GM21526 (cell line): Measurements from ENCODE around the gene PRRX2.
"Not testable (repeated sequence)": the region's sequence is repeated elsewhere in the genome, so short reads cannot be mapped to it uniquely, and the experiment has no call there.

Experiments used
- ATAC-seq: cut with Tn5 transposase; IDR thresholded peaks from one replicate; pipeline ENCODE4 v1.9.1; 2021; ENCODE audit warnings: moderate library complexity; ENCODE audit not compliant: unreplicated experiment, low FRiP score

The PRRX2 gene

DNA sequence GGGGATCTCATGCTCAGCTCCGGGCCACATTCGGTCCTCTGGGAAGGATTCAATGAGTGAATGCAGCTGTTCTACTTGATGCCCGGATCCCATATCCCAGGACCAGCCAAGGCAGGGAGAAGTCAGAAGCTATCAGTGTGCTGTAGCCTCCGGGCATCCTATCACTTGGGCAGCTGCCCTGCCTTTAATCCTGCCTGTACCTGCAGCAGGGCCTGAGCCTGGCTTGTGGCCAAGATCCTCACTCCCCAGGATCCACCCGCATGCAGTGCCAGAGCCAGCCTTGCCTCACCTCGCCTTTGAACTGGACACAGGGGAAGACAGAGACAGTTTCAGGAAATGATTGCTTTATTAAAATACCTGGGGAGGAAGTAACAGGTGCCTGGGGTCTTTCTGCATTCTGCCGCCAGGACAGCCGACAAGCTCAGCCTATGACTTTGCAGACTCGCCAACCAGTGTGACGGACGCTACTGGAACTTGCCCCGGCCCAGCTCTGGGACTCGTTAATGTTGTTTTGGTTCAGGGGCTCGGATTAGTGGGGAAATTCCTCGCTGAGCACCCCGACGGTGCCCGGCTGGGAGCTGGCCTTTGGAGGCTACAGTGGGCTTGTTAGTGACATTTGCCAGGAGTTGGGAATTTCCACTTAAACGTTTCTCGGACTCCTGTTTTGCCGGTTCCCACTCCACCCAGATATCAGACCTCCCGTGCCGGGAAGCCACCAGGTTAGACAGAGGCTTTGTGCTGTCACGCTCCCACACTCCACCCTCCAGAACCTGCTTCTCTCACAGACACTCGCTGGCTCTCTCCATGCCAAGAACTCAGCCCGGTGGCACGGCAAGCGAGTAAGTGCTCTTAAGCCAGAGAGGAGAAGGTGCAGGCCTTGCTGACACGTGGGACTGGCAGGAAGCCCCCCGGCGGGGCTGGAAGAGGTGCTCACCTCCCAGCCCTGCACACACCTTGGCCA, 86.7 kb downstream of the PRRX2 start:
- ATAC-seq, result no peak

DNA sequence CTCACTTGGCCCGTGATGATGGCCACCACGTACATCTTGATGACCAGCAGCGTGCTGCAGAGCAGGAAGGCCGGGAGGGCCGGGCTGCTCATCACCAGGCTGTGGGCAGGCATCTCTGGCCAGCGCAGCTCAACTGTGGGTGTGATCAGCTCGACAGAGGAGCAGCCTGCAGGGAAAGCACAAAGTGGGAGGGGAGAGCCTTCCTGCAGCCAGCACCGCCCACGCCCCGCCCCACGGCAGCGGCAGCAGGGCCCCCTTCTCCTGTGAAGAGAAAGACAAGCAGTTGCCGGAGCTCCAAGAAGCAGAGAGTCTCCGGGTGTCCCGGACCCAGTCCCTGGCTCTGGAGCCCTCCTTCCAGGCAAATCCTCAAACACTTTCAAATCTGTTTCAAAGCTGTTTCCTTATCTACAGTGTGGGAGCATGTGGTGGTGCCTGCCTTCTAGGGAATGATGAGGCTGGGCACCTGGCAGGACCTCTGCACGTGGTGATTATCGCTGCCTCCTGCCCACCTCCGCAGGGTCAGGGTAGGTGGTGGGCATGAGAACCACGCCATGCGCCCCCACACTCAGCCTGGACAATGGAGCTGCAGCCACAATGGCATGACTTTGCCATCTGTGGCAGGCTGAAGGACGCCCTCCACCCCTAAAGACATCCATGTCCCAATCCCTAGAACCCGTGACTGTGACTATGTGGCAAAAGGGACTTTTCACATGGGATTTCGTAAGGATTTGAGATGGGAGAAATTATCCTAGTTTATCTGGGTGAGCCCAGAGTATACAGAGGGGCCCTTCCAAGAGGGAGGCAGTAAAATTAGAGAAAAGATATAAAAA, 87.7 kb downstream of the PRRX2 start, which contains the start of gene PTGES:
PTGES (minus strand) TSS at position 143 of the 830 bp plus-strand sequence; CDS start at position 113, 30 bp downstream.
- ATAC-seq, result no peak

DNA sequence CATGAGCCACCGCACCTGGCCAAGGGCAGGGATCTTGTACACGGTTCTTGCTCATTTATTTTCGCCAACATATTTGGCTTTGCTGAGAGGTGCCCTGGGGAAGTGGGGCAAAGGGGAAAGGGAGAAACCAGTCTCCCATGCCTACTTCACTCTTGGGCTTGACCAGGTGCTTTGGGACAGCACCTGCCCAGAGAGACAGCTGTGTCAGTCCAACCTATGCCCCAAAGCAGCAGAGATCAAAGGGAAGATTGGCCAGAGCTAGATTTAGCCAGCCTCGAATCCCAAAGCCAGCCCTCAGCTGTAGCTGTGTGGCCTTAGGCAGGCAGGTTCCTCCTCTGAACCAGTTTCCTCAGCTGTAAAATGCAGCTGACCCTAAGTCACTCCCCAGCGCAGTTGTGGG, 89.7 kb downstream of the PRRX2 start:
- no peak for ATAC-seq

DNA sequence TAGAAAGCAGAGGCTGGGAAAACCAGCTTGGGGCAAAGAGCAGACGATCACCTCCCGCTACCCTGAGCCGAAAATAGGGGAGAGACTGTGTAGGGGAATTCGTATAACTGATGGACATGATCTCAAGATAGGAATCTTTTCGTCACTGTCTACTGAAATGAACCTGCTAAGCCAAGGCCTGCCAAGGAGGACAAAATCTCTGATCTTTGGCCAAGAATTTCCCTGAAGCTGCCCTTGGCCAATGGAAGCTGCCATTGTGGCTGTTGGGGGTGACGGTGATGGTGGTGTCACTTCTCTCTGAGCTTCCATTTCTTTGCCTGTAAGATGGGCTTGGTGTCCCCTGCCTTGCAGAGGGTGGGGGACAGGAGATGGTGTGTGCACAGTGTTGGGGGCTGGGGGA, 90.7 kb downstream of the PRRX2 start:
- no peak for ATAC-seq

DNA sequence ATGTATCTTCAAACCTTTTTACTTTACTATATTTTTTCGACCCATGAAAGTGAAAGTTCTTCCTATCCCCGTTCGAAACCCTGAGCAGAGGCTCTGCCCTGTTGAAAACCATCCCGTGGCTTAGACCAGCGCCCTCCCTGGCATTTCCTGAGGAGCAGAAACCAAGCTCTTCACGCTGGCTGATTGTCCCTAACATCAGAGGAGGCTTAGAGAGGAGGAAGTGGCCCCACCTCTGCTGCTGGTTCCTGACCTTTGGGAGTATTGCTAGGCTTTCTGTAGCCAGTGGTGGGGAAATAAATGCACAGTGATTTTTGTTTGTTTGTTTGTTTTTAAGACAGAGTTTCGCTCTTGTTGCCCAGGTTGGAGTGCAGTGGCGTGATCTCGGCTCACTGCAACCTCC, 91.6 kb downstream of the PRRX2 start:
- ATAC-seq, result no peak

DNA sequence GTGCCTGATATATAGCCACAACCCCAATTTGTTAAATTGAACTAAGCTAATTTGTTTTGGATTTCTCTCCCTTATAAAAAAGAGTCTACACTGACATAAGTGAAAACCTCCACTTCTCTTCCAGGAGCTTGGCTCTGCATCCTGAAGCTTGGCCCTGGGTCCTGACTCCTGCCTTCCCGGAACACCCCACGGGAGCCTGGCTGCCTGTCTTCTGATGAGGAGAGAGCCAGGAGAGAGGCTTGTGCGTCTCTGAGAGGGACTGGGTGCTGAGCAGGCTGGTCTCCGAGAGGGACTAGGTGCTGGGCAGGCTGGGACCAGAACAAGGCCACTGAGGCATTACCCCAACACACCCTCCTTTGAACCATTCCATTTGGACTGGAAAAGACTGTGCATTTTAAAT, 93.9 kb downstream of the PRRX2 start:
- no peak for ATAC-seq

DNA sequence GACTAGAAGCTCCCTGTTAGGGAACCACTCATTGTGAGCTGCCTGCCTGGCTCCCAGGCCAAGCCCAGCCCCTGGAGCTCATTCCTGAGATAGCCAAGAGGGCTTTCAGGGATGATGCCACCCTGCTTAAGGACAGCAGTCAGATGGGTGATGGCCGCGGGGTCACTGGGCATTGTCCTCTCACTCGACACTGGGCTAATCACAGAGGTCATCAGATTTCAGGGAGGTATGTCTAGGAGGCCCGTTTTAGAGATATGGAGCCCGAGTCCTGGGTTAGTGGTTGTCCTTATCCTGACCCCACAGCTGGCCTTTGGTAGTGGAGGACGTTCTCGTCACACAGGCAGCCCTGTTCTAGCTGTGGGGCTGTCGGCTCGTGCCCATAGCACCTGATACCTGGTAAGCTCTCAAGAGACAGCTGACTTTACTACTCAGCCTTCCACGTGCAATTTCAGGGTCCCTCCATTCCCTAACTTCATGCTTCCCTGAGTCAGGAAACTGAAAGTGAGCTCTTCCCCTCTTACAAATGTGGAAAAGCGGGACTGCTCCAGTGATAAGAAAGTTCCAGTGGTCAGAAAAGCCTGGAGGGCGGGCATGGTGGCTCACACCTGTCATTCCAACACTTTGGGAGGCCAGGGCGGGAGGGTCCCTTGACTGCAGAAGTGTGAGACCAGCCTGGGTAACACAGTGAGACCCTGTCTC, 94.5 kb downstream of the PRRX2 start:
- no peak for ATAC-seq

DNA sequence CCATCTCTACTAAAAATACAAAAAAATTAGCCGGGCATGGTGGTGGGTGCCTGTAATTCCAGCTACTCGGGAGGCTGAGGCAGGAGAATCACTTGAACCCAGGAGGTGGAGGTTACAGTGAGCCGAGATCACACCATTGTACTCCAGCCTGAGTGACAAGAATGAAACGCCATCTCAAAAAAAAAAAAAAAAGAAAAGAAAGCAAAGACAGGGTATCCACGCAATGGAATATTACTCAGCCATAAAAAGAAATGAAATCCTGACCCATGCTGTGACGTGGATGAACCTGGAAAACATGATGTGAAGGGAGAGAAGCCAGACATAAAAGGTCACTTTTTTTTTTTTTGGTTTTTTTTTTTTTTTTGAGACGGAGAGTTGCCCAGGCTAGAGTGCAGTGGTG, 95.3 kb downstream of the PRRX2 start:
- ATAC-seq, result not testable (repeated sequence)

DNA sequence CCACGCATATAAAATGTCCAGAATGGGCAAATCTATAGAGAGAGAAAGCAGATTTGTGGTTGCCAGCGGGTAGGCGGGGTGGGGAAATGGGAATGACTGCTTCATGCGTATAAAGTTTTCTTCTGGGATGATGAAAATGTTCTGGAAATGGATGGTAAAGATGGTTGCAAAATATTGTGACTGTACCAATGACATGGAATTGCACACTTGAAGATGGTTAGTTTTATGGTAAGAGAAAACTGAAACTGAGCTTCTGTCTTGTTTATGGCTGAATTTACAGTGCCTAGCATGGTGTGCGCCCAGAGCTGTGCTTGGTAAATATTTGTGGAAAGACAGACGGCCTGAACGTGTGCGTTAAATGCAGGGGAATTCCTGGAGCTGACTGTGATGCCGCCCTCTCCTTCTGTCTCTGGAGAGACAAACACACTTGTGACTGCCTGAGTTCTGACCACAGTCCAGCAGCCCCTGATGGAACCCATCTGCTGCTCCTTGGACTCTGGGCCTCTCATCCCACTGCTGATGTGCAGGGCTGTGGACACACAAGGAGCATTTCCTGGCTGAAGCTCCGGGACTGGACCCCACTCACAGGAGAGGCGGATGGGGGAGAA, 96.0 kb downstream of the PRRX2 start:
- no peak for ATAC-seq

DNA sequence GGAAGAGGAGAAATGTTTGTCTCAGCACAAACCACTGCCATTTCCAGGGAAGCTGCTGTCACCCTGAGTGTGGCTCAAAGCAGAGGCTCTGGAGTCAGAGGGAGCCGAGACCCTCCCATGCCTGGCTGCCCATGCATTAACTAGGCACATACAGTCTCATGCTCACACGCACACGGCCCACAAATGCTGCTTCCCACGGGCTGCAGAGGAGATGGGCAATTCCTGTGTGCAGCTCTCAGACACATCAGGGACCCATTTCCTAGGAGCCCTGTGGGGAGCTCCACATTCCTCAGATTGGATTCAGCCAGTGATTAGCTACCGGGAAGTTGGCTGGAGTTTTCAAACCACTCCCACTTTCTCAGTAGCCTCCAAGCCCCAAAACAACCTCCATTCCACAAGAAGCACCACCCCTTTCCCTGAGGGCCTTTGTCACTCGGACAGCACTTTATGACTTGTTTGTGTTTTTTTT, 96.5 kb downstream of the PRRX2 start:
- no peak for ATAC-seq

DNA sequence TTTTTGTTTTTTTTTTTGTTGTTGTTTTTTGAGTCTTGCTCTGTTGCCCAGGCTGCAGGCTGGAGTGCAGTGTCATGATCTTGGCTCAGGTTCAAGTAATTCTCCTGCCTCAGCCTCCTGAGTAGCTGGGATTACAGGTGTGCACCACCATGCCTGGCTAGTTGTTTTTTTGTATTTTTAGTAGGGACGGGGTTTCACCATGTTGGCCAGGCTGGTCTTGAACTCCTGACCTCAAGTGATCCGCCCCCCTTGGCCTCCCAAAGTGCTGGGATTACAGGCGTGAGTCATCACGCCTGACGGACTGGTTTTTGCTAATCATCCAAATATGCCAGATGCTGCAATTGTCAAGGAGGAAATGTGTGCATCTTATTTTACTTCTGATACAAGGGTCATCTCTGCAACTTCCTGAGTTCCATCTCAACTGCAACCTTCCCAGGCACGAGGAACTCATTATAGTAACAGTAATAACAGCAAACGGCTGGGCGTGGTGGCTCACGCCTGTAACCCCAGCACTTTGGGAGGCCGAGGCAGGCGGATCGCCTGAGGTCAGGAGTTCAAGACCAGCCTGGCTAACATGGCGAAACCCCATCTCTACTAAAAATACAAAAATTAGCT, 97.0 kb downstream of the PRRX2 start:
- not testable (repeated sequence) for ATAC-seq

DNA sequence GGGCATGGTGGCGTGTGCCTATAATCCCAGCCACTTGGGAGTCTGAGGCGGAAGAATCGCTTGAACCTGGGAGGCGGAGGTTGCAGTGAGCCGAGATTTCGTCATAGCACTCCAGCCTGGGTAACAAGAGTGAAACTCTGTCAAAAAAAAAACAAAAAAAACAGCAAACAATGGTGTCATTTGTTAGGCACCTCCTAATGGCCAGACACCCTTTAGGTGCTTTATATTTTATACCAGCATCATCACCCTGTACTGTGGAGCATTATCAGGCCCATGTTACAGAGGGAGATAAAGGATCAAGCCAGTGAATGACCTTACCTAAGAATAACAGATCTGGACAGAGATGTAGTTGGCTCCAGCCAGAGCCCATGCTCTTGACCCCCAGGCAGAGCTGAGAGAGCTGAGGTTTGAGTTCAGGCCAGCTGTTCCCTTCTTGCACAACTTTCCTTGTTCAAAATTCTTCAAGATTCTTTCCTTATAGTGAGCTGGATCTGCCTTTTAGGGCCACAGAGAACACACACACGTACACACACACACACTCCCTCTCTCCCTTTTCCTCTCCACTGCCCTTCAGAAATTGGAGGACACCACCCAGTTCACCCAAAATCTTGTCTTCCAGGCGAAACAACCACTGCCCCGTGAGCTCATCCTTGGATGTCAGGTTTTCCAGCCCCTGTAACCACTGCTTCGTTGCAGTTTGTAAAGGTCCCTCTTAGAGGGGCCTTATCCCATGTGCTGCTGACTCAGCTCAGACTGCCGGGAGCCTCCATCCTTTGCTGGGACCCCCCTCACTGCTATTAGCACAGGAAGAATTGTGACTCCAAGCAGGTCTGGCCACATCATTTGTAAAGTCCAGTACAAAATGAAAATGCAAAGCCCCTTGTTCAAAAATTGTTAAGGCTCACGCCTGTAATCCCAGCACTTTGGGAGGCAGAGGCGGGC, 97.8 kb downstream of the PRRX2 start:
- ATAC-seq, result no peak

DNA sequence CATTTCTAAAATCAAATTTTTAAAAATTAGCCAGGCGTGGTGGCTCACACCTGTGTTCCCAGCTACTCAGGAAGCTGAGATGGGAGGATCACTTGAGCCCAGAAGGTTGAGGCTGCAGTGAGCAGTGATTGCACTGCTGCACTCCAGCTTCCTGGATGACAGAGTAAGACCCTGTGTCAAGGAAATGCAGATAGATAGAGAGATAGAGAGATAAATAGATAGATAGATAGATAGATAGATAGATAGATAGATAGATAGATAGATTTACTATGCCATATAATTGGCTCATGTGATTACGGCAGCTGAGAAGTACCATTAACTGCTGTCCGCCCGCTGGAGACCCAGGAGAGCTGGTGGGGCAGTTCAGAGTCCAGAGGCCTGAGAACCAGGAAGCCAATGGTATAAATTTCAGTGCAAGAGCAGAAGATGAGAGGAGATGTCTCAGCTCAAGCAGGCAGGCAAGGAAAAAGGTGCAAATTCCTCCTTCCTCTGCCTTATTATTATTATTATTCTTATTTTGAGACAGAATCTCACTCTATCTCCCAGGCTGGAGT, 100.4 kb downstream of the PRRX2 start:
- no peak for ATAC-seq

DNA sequence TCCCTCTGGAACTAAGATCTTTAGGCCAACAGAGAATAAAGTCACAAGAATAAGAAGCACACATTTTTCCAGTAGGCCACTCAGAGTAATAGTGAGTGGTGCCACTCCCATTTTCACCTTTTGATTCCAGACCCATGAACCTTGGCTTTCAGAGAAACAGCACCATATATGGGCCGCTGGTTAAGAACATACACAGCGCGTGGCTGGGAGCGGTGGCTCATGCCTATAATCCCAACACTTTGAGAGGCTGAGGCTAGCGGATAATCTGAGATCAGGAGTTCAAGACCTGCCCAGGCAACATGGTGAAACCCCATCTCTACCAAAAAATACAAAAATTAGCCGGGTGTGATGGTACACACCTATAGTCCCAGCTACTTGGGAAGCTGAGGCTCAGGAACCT, 103.0 kb downstream of the PRRX2 start:
- ATAC-seq, result no peak

DNA sequence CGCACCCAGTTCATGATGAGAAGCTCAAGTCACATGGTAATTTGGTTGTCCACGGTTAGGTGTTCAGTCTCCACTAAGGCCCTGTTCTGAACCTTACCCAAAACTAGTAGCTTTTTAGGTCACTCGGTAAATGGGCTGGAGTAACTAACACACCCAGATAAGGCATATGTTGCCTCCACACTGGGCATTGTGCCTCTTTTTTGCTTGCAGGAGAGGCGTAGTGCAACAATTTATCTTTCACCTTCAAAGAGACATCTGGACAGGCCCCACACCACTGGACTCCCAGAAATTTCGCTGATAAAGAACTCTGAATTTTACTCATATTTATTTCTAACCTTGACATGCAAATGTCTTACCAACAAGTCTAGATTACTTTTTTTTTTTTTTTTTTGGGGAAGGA, 104.2 kb downstream of the PRRX2 start:
- no peak for ATAC-seq

DNA sequence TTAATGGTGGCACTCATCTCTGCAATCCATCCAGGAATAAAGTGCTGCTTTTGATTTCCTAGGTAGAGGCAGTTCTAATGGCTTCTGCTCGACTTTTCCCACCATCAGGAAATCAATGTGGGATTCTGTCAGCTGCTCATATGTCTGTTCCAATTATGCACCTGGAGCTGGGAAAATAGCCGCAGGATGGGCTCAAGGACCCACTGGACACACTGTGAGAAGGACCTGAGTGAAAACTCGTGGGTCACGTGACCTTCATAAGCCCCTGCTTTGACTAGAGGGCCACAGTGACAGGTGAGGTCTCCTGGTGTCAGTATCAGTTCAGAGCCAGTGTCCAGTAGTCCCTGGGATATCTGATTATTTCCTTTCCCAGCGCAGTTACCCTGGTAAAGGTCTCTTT, 105.3 kb downstream of the PRRX2 start:
- ATAC-seq, result no peak
